HFFc6 (cell line): ENCODE results near the gene KDELR3. TPM values are rescaled to one million over a fixed set of nuclear protein-coding genes. Genes with fewer than 3 reads are reported as not detected.

ENCODE experiments used
- DNase-seq: peaks from one replicate; pipeline ENCODE4 v3.0.0-alpha.2; 2018
- H3K27ac Mint-ChIP-seq: 2 replicates; pipeline ENCODE4 v1.8.0; 2020; ENCODE audit warnings: mild to moderate bottlenecking, mixed read lengths
- H3K27me3 Mint-ChIP-seq: 2 replicates; pipeline ENCODE4 v1.8.0; 2021; ENCODE audit warnings: mild to moderate bottlenecking, moderate library complexity, mixed read lengths; ENCODE audit not compliant: insufficient read depth
- H3K36me3 Mint-ChIP-seq: 2 replicates; pipeline ENCODE4 v1.8.0; 2021; ENCODE audit warnings: low read depth, mixed read lengths
- H3K4me1 Mint-ChIP-seq: 2 replicates; pipeline ENCODE4 v1.8.0; 2020; ENCODE audit warnings: low read depth, mixed read lengths
- H3K4me3 Mint-ChIP-seq: 2 replicates; pipeline ENCODE4 v1.8.0; 2020; ENCODE audit warnings: mild to moderate bottlenecking, moderate library complexity, mixed read lengths
- H3K9me3 Mint-ChIP-seq: 2 replicates; pipeline ENCODE4 v1.8.0; 2020; ENCODE audit warnings: mild to moderate bottlenecking, mixed read lengths
- CTCF ChIP-seq: fragments of 200-600 bp; sonication (generic); IDR thresholded peaks from 2 replicates; pipeline ENCODE4 v1.5.0; 2021; ENCODE audit warnings: antibody characterized with exemption, mild to moderate bottlenecking
- total RNA-seq, 6 experiments: library from RNA; stranded (reverse); fragmentation: NEBNext Ultra II Directional; extraction: Animal tissue kit (Norgen Biotek cat#: 25700); gene quantifications; 2 replicates in 1 of 6; 3 replicates in 5 of 6; pipeline ENCODE4 v1.2.3, GENCODE V29; 2021

The KDELR3 gene
- total RNA-seq, 6 experiments from 2014 or later = 138 to 187 (median 172) TPM

DNA sequence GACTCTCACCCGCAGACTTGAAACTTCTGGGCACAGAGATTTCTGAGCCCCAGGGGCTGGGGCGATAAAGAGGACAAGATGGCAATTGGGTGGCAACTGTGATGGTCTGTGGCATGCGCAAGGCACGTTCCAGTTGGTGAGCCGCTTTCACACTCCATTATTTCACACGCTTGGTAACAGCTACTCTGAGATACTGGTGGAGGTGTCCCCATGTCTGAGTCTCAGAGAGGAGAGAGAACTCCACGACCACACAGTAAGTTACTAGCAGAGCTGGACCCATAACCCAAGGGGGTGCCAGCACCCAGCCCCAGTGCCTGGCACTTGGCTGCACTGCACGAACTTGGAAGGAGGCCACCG, 6.9 kb upstream of the KDELR3 start:
- Mint-ChIP-seq H3K27me3 (peaks cover 47% of the 10 kb centered on the region), H3K4me1 (peaks cover 5% of the 10 kb centered on the region; the same call in 1 of the 2 replicates), H3K36me3 (no peaks in the 10 kb centered on the region), H3K9me3 (no peaks in the 10 kb centered on the region), H3K4me3 (no peak overlapping the region), H3K27ac (no peak overlapping the region)
- no peak for TF ChIP-seq CTCF
- no peak for DNase-seq

GRCh38 chr22:38461414-38462081, 6.3 kb upstream of the KDELR3 start:
- Mint-ChIP-seq H3K4me3 (no peak overlapping the region), H3K27me3 (peaks cover 43% of the 10 kb centered on the region), H3K36me3 (no peaks in the 10 kb centered on the region), H3K27ac (no peak overlapping the region), H3K9me3 (no peaks in the 10 kb centered on the region), H3K4me1 (peaks cover 5% of the 10 kb centered on the region; the same call in 1 of the 2 replicates)
- peak; percentile 76 for DNase-seq
- TF ChIP-seq CTCF = no peak

DNA sequence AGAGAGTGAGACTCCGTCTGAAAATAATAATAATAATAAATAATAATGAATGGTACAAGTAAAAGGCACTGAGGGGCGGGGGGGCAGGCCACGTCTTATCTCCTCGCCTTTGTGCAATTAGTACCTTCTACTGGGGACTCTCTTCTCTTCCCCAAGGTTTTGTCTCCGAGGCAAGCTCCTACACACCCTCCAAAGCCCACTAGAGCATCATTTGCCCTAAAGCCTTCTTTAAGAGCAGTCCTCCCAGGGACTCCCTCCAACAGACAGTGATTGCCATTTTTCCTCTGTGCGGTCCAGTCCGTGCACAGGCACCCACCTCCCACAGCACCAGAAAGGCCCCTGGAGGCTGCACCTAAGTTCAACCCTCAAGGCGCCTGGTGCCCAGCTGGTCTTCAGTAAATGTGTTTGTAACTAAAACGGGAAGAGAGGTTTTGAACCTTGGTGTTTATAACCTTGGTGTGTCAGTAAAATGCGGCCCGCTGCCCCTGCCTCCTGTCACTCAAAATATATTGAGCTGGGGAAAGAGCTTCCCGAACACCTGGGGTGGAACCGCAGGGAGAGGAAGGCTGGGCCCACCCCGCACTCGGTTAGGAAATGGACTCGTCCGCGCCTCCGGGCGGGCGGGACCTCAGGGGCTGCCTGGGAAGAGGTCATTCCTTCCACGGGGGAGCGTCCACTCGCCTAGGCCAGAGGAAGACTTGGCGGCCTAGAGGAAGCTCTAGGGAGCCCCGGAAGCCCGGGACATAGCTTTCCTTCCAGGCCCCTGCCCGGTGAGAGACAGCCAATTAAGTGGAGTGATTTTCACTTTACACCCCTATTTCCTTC, 4.7 kb upstream of the KDELR3 start:
- Mint-ChIP-seq H3K27me3 (peaks cover 34% of the 10 kb centered on the region), H3K4me1 (peaks cover 5% of the 10 kb centered on the region; the same call in 1 of the 2 replicates), H3K27ac (no peak overlapping the region), H3K9me3 (no peaks in the 10 kb centered on the region), H3K4me3 (no peak overlapping the region), H3K36me3 (no peaks in the 10 kb centered on the region)
- DNase-seq = no peak
- no peak for TF ChIP-seq CTCF

- Mint-ChIP-seq H3K27me3 (peaks cover 20% of the 10 kb centered on the region), H3K27ac (no peak overlapping the region), H3K9me3 (no peaks in the 10 kb centered on the region), H3K4me3 (no peak overlapping the region), H3K4me1 (peaks cover 14% of the 10 kb centered on the region), H3K36me3 (no peaks in the 10 kb centered on the region)
- TF ChIP-seq CTCF = no peak
- no peak for DNase-seq
These were observed 2.8 kb upstream of the KDELR3 start for GRCh38 chr22:38464992-38465672.

DNA sequence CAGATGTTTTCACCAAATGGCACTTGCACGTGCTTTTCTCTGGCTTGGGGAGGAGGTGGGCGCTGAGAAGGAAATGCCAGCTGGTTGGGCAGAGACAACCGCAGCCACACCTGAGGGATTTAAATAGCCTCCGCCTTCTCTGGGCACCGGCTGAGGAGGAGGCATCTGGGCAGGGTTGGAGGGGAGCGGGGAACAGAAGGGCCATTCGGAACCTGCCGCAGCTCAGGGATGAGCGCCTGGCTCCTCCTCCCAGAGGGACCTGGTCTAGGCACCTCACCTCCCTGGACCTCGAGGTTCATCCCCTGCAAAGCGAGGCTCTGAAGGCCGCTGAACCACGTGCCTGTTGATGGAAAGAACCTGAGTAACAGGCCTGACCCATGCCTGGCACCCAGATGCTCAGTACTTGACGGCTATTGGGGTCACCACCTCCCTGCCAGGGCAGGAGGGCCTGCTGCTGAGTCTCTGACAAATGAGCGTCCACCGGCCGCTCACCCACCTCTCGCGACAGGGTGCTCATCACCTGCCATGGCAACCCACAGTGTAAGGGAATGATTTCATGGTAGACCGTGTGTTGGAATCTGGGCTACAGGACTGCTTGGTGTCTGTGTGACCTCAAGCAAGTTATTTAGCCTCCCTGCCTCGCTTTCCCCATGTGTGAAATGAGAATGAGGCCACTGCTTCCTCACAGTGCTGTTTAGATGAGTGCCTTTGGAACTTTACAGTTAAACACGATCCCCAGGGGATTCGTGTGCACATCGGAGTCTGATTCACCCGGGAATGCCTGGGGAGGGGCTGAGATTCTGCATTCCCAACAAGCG, 2.0 kb upstream of the KDELR3 start:
- no peak for DNase-seq
- no peak for TF ChIP-seq CTCF
- H3K27me3 Mint-ChIP-seq = peaks cover 16% of the 10 kb centered on the region
- no peak overlapping the region for H3K27ac Mint-ChIP-seq
- H3K9me3 Mint-ChIP-seq = no peaks in the 10 kb centered on the region
- peaks cover 14% of the 10 kb centered on the region for H3K4me1 Mint-ChIP-seq
- no peak overlapping the region for H3K4me3 Mint-ChIP-seq
- H3K36me3 Mint-ChIP-seq = no peaks in the 10 kb centered on the region
